Heart left ventricle (tissue), 16 donors: Measurements from ENCODE around the gene TAF5L. TPM values are rescaled to one million over a fixed set of nuclear protein-coding genes. Genes with fewer than 3 reads are reported as not detected.
"Not testable (repeated sequence)": the region's sequence is repeated elsewhere in the genome, so short reads cannot be mapped to it uniquely, and the experiment has no call there.

Experiments used
- ATAC-seq, 4 donors: fragments of 200-7000 bp; cut with Tn5 transposase; one replicate each; pipeline ENCODE4 v1.9.1; 2020 to 2022; ENCODE audit warnings: moderate library complexity in 4 of 4, mild to moderate bottlenecking in 3 of 4, moderate number of reproducible peaks in 1 of 4
- DNase-seq, 5 donors: peaks; one replicate each; pipeline ENCODE4 v3.0.0-alpha.2; 2020
- H3K27ac ChIP-seq, 12 donors: fragments of 200-600 bp; sonication (generic) in 4 of 12; one replicate each; pipeline versions ENCODE4 v1.5.0 to v1.8.0; 2016 to 2022; ENCODE audit warnings: mild to moderate bottlenecking in 2 of 12
- H3K27me3 ChIP-seq, 9 donors: fragments of 200-600 bp; sonication (generic) in 2 of 9; one replicate each; pipeline versions ENCODE4 v1.5.1 to v1.8.0; 2016 to 2022; ENCODE audit warnings: mild to moderate bottlenecking in 3 of 9
- H3K36me3 ChIP-seq, 9 donors: fragments of 200-600 bp; sonication (generic) in 2 of 9; one replicate each; pipeline versions ENCODE4 v1.5.0 to v1.8.0; 2018 to 2022; ENCODE audit warnings: mild to moderate bottlenecking in 2 of 9
- H3K4me1 ChIP-seq, 12 donors: fragments of 200-600 bp; sonication (generic) in 4 of 12; one replicate each; pipeline versions ENCODE4 v1.5.0 to v1.8.0; 2016 to 2022; ENCODE audit warnings: mild to moderate bottlenecking in 3 of 12
- H3K4me3 ChIP-seq, 12 donors: fragments of 200-600 bp; sonication (generic) in 4 of 12; one replicate each; pipeline versions ENCODE4 v1.5.0 to v1.8.0; 2017 to 2022; ENCODE audit warnings: mild to moderate bottlenecking in 9 of 12, moderate library complexity in 4 of 12
- H3K9me3 ChIP-seq, 12 donors: fragments of 200-600 bp; sonication (generic) in 4 of 12; one replicate each; pipeline versions ENCODE4 v1.5.0 to v1.8.0; 2016 to 2022; ENCODE audit warnings: mild to moderate bottlenecking in 1 of 12
- CTCF ChIP-seq, 12 donors: fragments of 200-600 bp; sonication (generic) in 4 of 12; IDR thresholded peaks; one replicate each; pipeline versions ENCODE4 v1.5.0 to v1.8.0; 2018 to 2022; ENCODE audit warnings: antibody characterized with exemption in 12 of 12, mild to moderate bottlenecking in 5 of 12
- POLR2A ChIP-seq, 2 donors: fragments of 450-650 bp; IDR thresholded peaks; one replicate each; pipeline ENCODE4 v1.6.1; 2017; ENCODE audit warnings: antibody characterized with exemption in 2 of 2, mild to moderate bottlenecking in 2 of 2, moderate library complexity in 2 of 2
- WGBS, 4 donors: extraction: QIAGEN DNeasy Blood & Tissue Kit in 2 of 4; methylation state at CpG; one replicate each; pipeline versions ENCODE4 v1.1.5 to v1.1.7; 2013 to 2018; 5-methylcytosine and 5-hydroxymethylcytosine counted together
- intact Hi-C, 10 donors: fragments of 100-400 bp; cut with DNase I; formaldehyde crosslinking; loops; one replicate each; pipeline versions ENCODE4 v1.11.1 to v1.14.2; 2022
- polyA plus RNA-seq, 2 donors: library from polyadenylated mRNA; stranded (reverse); fragments of 200-250 nt; gene quantifications; one replicate each; pipeline ENCODE4 v1.2.3, GENCODE V29; 2013
- total RNA-seq, 9 donors: library from RNA; depleted of rRNA in 2 of 9; stranded (reverse); fragments of >200 nt in 2 of 9; fragmentation: NEBNext Ultra II Directional in 3 of 9; extraction: Animal tissue kit (Norgen Biotek cat#: 25700) in 3 of 9; gene quantifications; one replicate each; pipeline versions ENCODE4 v1.1.0 to v1.2.4, GENCODE V29; 2016 to 2023
- donor health status: ischemic (EF 13 %, LVEDD 7.1; RV severe dilation, severe dysfunction).
- donor health status: healthy with polysubstance abuse.
- donor health status: DM: no; HTN: yes; CAD: no.
- donor health status: DM: no; HTN: no; CAD: no.
- donor health status: ischemic (EF 25% LVEDD 6.9; RV normal size, moderate dysfunction).
- donor health status: ischemic (EF 25% LVEDD 5.7; RV mildly dilated, moderate dysfunction).
- donor health status: healthy.
- donor health status: DM: yes; HTN: yes; CAD: no.
- donor health status: ischemic (EF 35%, LVEDD 5.7; RV mildly dilated, moderate dysfunction).
- donor health status: nonischemic (EF 11% LVEDD 7.7; RV severe dilation, severe dysfunction).
- donor health status: DM: yes; HTN: yes; CAD: no.
- donor health status: PGD.
- donor health status: ischemic (EF 29% LVEDD 5.4; RV normal size, mild dysfunction).
- donor health status: nonischemic (EF 23%, LVEDD 6.1; RV moderate dilation, normal function).

TAF5L gene
- total and polyA plus RNA-seq, 11 donors, result 4.4 to 15.4 (median 11.1) TPM

- ATAC-seq (peak in 3 of 4 donors; percentile 14 to 46 (median 39)), DNase-seq (no peak)
- Histone ChIP-seq H3K27me3 (no peaks in the 10 kb centered on the region), H3K36me3 (peaks cover 0 to 59% (median 51%) of the 10 kb centered on the region in 9 donors), H3K27ac (peak overlapping the region; percentile 69 to 90 (median 82)), H3K4me3 (peak overlapping the region in 2 of 12 donors; percentile 14 to 25), H3K9me3 (no peaks in the 10 kb centered on the region), H3K4me1 (peaks cover 0 to 50% (median 29%) of the 10 kb centered on the region in 12 donors)
- intact Hi-C loops, result loop anchor here in 2 of 10 donors (2.0 to 5.0 kb wide), 2 partner anchors 21 to 41 kb away; partner anchors contain the start of gene ABCB10 (in 1 of the 2)
- WGBS, 4 donors, result 46 to 55% (median 48%) methylated on average over 3 of the region's 3 CpGs
- TF ChIP-seq CTCF (IDR thresholded peaks at IDR 0.05) (no peak), POLR2A (IDR thresholded peaks at IDR 0.05) (no peak)
These were observed 28.0 kb downstream of the TAF5L start for GRCh38 chr1:229597877-229598276.

GRCh38 chr1:229596925-229597699 lies 28.8 kb downstream of the TAF5L start:
- Histone ChIP-seq H3K27ac (peak overlapping the region; percentile 69 to 90 (median 82)), H3K27me3 (no peaks in the 10 kb centered on the region), H3K4me1 (peaks cover 0 to 42% (median 29%) of the 10 kb centered on the region in 12 donors), H3K4me3 (peak overlapping the region in 2 of 12 donors; percentile 14 to 25), H3K9me3 (no peaks in the 10 kb centered on the region), H3K36me3 (peaks cover 0 to 58% (median 51%) of the 10 kb centered on the region in 9 donors)
- TF ChIP-seq CTCF (IDR thresholded peaks at IDR 0.05) (peak in 2 of 12 donors; percentile 8 to 34), POLR2A (IDR thresholded peaks at IDR 0.05) (no peak)
- peak; percentile 95 to 97 (median 97) for ATAC-seq
- DNase-seq, result peak; percentile 66 to 82 (median 70)
- 25 to 32% (median 29%) methylated on average over 7 of the region's 7 CpGs for WGBS, 4 donors
- intact Hi-C loops, result loop anchor here in 1 of 10 donors (5.0 kb wide), 1 partner anchor 40 kb away; the partner anchor contains the start of gene ABCB10

- H3K4me3 ChIP-seq, DNase-seq, ATAC-seq, H3K9me3 ChIP-seq, H3K27me3 ChIP-seq: not testable (repeated sequence)
- WGBS, 4 donors, result 87 to 98% (median 98%) methylated on average over 7 of the region's 7 CpGs
- H3K4me1 ChIP-seq, result peaks cover 0 to 40% (median 28%) of the 10 kb centered on the region in 12 donors
- peaks cover 0 to 56% (median 48%) of the 10 kb centered on the region in 9 donors for H3K36me3 ChIP-seq
- peak overlapping the region in 9 of 12 donors; percentile 76 to 90 (median 84) for H3K27ac ChIP-seq
- intact Hi-C loops, result loop anchor here in 1 of 10 donors (5.0 kb wide), 1 partner anchor 39 kb away; the partner anchor contains the start of gene ABCB10
These were observed 30.0 kb downstream of the TAF5L start for GRCh38 chr1:229595876-229596275.

- H3K36me3 ChIP-seq, result peaks cover 0 to 45% (median 38%) of the 10 kb centered on the region in 9 donors
- ATAC-seq, result no peak
- no peak overlapping the region for H3K27ac ChIP-seq
- intact Hi-C loops, result loop anchor here in 1 of 10 donors (5.0 kb wide), 1 partner anchor 37 kb away; the partner anchor contains the start of gene ABCB10
- 94 to 97% (median 96%) methylated on average over 34 of the region's 34 CpGs for WGBS, 4 donors
- TF ChIP-seq CTCF (IDR thresholded peaks at IDR 0.05), result no peak
- TF ChIP-seq POLR2A (IDR thresholded peaks at IDR 0.05), result no peak
- no peaks in the 10 kb centered on the region for H3K9me3 ChIP-seq
- no peaks in the 10 kb centered on the region for H3K27me3 ChIP-seq
- no peak for DNase-seq
- no peak overlapping the region for H3K4me3 ChIP-seq
- H3K4me1 ChIP-seq, result peaks cover 0 to 36% (median 26%) of the 10 kb centered on the region in 12 donors
These were observed 31.5 kb downstream of the TAF5L start for GRCh38 chr1:229594227-229595008.
